DND-41 (cell line): ENCODE measurements around the gene CTXN2.

Experiments used
- ATAC-seq: fragments of 200-7000 bp; cut with Tn5 transposase; 3 replicates; pipeline ENCODE4 v1.9.1; 2021; ENCODE audit warnings: low read depth; ENCODE audit not compliant: insufficient read depth
- DNase-seq: peaks from one replicate; pipeline ENCODE4 v3.0.0-alpha.2; 2020
- H2AFZ ChIP-seq: 2 replicates; pipeline ENCODE4 v1.6.0; 2012; ENCODE audit warnings: low read depth, low read length
- H3K27ac ChIP-seq: 2 replicates; pipeline ENCODE4 v1.5.1; 2012; ENCODE audit warnings: low read length, inconsistent platforms
- H3K27me3 ChIP-seq: fragments of 200-600 bp; sonication (generic); 2 replicates; pipeline ENCODE4 v1.6.0; 2012; ENCODE audit warnings: low read length, mild to moderate bottlenecking, inconsistent platforms; ENCODE audit not compliant: insufficient read depth, poor library complexity
- H3K36me3 ChIP-seq: 2 replicates; pipeline ENCODE4 v1.5.1; 2012; ENCODE audit warnings: low read length, inconsistent platforms; ENCODE audit not compliant: insufficient read depth
- H3K4me1 ChIP-seq: 2 replicates; pipeline ENCODE4 v1.5.1; 2012; ENCODE audit warnings: mild to moderate bottlenecking, low read length; ENCODE audit not compliant: insufficient read depth
- H3K4me2 ChIP-seq: 2 replicates; pipeline ENCODE4 v1.6.0; 2012; ENCODE audit warnings: mild to moderate bottlenecking, moderate library complexity, low read length, inconsistent platforms; ENCODE audit not compliant: insufficient read depth
- H3K4me3 ChIP-seq, 2 experiments: fragments of 200-600 bp in 1 of 2; shearing (Covaris generic) in 1 of 2; 2 replicates each; pipeline ENCODE4 v1.5.1; 2012 to 2016; ENCODE audit warnings: inconsistent platforms in 2 of 2, low read length in 2 of 2, mild to moderate bottlenecking in 2 of 2, low read depth in 1 of 2, moderate library complexity in 1 of 2
- H3K79me2 ChIP-seq: 2 replicates; pipeline ENCODE4 v1.6.0; 2012; ENCODE audit warnings: low read length, inconsistent platforms; ENCODE audit not compliant: insufficient read depth
- H3K9ac ChIP-seq: 2 replicates; pipeline ENCODE4 v1.6.0; 2012; ENCODE audit warnings: low read depth, mild to moderate bottlenecking, inconsistent platforms, low read length, moderate library complexity
- H3K9me3 ChIP-seq: 2 replicates; pipeline ENCODE4 v1.5.1; 2012; ENCODE audit warnings: low read length, moderate library complexity, mild to moderate bottlenecking, inconsistent platforms; ENCODE audit not compliant: insufficient read depth, severe bottlenecking
- H4K20me1 ChIP-seq: 2 replicates; pipeline ENCODE4 v1.6.0; 2012; ENCODE audit warnings: low read length; ENCODE audit not compliant: insufficient read depth
- CTCF ChIP-seq: IDR thresholded peaks from 2 replicates; pipeline ENCODE4 v1.5.1; 2012; ENCODE audit warnings: borderline replicate concordance, low read length, moderate library complexity, mild to moderate bottlenecking; ENCODE audit not compliant: poor library complexity, severe bottlenecking; ENCODE audit errors: extremely low read depth
- EZH2 ChIP-seq: IDR thresholded peaks from 3 replicates; pipeline ENCODE4 v1.6.1; 2012; ENCODE audit warnings: borderline replicate concordance, low read depth, mild to moderate bottlenecking, moderate library complexity, low read length, inconsistent platforms; ENCODE audit not compliant: severe bottlenecking

Gene CTXN2

GRCh38 chr15:48244921-48245320 lies 53.5 kb downstream of the CTXN2 start:
- Histone ChIP-seq H3K79me2 (no peaks in the 10 kb centered on the region), H3K4me3 (no peak overlapping the region), H3K27me3 (no peaks in the 10 kb centered on the region), H3K4me1 (no peaks in the 10 kb centered on the region), H4K20me1 (no peaks in the 10 kb centered on the region), H3K36me3 (no peaks in the 10 kb centered on the region), H3K9ac (no peak overlapping the region), H3K9me3 (no peaks in the 10 kb centered on the region), H3K27ac (no peak overlapping the region), H3K4me2 (no peak overlapping the region), H2AFZ (no peak overlapping the region)
- ATAC-seq = no peak
- DNase-seq = no peak
- no peak for TF ChIP-seq CTCF
- TF ChIP-seq EZH2 = no peak

- ATAC-seq (no peak), DNase-seq (no peak)
- Histone ChIP-seq H3K36me3 (no peaks in the 10 kb centered on the region), H4K20me1 (no peaks in the 10 kb centered on the region), H3K4me1 (no peaks in the 10 kb centered on the region), H3K27ac (no peak overlapping the region), H3K27me3 (no peaks in the 10 kb centered on the region), H3K4me3 (no peak overlapping the region), H2AFZ (no peak overlapping the region), H3K9ac (no peak overlapping the region), H3K4me2 (no peak overlapping the region), H3K9me3 (no peaks in the 10 kb centered on the region), H3K79me2 (no peaks in the 10 kb centered on the region)
- TF ChIP-seq CTCF = no peak
- no peak for TF ChIP-seq EZH2
Observed at GRCh38 chr15:48248414-48248813, 56.9 kb downstream of the CTXN2 start.

GRCh38 chr15:48250640-48251076 lies 59.2 kb downstream of the CTXN2 start:
- Histone ChIP-seq H4K20me1 (no peaks in the 10 kb centered on the region), H2AFZ (no peak overlapping the region)
- ATAC-seq = no peak

More at GRCh38 chr15:48250640-48251076, 59.2 kb downstream of the CTXN2 start:
- DNase-seq = peak; percentile 4
- Histone ChIP-seq H3K4me3 (no peak overlapping the region), H3K79me2 (no peaks in the 10 kb centered on the region), H3K4me2 (no peak overlapping the region), H3K4me1 (no peaks in the 10 kb centered on the region), H3K27ac (no peak overlapping the region), H3K9ac (no peak overlapping the region), H3K27me3 (no peaks in the 10 kb centered on the region), H3K9me3 (no peaks in the 10 kb centered on the region), H3K36me3 (no peaks in the 10 kb centered on the region)
- peak; percentile 61 for TF ChIP-seq CTCF
- TF ChIP-seq EZH2 = no peak
